ENCODE measurements around the gene BDH1.
"Not testable (repeated sequence)": the region's sequence is repeated elsewhere in the genome, so short reads cannot be mapped to it uniquely, and the experiment has no call there.

The BDH1 gene, protein sequence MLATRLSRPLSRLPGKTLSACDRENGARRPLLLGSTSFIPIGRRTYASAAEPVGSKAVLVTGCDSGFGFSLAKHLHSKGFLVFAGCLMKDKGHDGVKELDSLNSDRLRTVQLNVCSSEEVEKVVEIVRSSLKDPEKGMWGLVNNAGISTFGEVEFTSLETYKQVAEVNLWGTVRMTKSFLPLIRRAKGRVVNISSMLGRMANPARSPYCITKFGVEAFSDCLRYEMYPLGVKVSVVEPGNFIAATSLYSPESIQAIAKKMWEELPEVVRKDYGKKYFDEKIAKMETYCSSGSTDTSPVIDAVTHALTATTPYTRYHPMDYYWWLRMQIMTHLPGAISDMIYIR

DNA sequence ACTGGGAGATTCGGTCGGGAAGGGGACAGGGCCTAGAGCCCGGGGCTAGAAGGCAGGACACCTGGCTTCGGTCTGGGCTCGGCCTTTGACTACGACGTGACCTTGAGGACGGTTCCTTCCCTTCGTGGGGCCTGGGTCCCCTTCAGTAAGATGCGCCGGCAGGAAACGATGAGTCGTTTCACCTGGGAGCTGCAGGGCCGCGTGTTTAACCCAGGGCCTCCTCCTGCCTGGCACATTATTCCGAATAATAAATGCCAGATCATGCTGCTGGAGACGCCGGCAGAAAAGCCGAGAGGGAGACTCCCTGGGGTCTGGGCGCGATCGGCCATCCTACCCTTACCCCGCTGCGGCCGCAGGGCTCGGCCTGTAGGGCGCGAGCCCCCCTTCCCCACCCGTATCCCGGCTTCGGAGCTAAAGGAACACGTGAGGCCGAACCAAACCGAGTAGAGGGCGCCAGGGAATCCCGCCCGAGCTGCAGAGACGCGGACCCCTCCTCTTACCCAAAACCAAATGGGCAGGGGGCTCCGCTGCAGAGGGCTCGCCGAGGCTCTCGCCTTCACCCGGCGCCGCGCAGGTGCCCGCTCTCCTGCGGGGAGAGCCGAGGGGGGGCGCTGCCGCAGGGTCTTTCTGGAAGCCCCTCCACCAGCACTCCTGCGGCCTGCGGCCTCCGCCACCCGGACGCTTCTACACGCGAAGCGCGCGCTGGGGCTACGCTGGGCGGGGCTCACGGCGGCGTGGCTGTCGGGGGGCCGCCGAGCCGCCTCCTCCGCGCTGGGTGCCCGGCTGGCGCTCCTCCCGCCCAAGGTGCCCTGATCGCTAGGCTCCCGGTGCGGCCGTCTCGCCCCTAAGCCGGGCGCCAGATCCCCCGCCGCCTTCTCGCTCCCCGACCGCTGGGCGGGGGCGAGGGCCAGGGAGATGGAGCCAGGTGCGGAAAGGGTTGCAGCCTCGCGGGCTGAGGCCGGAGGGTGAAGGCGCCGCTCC is at the start of gene BDH1:
Gene BDH1 (minus strand): TSS at position 688 of the 981 bp plus-strand sequence. CDS start 9,525 bp downstream, outside the sequence.
- DNase-seq, result peak; percentile 61

DNA sequence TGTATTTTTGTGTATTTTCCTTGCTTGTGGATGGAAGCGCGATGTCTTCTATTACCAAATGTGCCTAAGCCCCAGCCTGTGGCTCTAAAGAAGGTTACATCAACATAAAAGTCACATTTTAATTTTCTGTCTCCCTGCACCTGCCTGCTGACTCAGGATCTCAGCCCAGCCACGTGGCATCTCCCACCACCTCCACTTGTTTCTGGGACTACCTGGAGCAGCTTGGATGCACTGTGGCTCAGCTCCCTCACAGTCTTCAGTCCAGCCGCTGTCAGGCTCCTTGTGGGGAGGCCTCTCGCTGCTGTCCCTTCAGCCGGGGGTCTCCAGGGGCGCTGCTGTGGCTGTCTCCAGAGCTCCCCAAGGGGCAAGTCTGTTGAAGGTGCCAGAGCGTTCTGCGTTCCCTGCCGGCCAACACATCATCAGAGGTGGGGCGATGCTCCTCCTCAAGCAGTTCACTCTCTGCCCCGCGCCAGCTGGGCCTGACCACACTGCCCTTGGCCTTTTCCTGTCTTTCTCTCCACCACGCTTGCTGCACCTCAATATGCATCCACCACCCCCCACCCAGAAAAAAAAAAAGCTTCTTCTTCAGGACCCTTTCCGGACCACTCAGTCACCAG is 47.7 kb upstream of the BDH1 start:
- DNase-seq, result no peak

DNA sequence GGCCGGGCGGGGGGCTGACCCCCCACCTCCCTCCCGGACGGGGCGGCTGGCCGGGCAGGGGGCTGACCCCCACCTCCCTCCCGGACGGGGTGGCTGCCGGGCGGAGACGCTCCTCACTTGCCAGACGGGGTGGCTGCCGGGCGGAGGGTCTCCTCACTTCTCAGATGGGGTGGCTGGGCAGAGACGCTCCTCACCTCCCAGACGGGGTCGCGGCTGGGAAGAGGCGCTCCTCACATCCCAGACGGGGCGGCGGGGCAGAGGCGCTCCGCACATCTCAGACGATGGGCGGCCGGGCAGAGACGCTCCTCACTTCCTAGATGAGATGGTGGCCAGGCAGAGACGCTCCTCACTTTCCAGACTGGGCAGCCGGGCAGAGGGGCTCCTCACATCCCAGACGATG is 46.6 kb upstream of the BDH1 start:
- DNase-seq, result not testable (repeated sequence)

DNA sequence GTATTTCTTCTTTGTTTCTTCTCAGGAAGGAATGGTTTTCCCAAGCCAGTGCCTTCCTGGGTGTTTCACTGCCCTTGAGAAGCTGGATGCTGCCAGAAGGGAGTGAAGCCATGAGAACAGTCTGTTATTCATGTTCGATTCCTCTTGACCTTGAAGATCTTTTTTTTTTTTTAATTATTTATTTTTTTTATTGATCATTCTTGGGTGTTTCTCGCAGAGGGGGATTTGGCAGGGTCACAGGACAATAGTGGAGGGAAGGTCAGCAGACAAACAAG is 45.7 kb upstream of the BDH1 start:
- DNase-seq, result not testable (repeated sequence)

DNA sequence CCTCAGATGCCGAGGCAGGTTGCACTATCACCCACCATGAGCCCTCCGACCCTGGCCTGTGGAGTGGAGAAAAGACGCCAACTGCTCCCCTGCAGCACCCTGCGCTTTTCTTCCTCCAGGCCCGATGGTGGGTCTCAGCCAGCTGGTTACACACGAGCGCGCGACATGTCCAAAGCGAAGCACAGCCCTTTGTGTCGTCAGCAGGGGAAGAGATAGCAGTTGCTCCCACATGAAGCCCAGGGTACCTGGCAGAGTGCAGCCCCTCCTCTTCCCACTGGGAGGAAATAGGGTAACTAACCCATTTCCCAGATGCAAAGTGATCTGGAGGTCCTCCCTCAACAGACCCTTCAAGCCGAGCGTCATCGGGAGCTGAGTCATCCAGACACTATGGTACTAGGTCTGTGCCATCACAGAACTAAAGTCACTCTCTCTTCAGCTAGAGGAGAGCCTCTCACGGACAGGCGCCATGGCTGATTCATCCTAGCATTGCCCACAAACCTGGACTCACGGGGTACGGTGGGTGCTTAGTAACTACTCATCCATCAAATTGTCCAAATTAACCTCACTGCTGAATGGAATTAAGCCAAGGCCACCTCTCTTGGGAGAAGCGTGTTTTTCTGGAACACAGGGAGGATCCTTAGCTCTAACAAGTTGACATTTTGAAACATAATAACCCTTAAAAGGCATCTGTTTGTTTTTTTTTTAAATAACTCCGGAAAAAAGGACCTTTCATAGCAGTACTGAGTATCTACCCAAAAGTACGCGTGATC is 45.2 kb upstream of the BDH1 start:
- DNase-seq, result no peak

DNA sequence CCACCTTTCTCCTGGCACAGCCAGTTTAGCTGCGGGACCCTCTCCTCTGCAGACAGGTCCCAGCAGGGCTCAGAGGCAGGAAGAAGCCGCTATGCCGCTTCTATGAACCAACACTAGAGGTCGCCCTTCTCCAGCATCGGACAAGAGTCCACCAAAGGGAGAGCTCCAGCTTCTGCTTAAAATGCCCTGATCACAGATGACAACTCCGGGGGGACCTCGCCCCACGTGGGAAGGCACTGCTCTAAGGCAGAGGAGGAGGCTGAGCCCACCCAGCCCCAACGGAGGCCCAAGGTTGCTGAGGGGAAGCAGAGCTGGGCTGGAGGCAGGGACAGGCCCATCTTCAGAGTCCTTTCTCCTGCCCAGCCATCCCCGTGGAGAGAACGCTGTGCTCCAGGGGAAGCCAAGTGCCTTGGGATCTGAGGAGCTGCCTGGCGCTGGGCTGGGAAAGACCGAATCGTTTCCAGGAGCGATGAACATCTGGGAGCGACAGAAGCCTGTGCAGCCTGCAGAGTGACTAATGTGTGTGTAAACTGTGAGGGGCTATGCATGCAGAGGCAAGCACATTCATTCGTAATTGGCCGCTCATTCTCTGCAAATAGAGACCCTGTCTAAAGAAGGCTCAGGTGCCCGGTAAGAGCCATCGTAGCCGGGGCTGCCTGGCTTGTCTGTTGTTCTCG is 43.5 kb upstream of the BDH1 start:
- no peak for DNase-seq

DNA sequence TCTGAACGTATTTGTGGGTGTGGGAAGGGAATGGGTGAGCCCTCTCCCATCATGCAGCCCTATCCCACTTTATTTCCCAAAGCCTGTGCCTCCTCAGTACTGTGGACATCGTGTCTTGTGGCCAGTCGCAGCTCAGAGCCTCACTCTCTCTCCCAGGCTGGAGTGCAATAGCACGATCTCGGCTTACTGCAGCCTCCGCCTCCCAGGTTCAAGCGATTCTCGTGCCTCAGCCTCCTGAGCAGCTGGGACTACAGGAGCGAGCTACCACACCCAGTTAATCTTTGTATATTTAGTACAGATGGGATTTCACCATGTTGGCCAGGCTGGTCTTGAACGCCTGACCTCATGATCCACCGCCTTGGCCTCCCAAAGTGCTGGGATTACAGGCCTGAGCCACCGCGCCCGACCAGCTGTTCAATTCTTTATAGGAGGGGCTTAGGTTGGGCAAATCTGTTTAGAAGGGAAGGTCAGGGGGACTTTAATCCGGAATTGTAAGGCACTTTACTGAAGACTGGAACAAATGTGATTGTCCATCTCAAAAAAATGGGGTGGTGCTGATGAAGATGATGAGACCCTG is 42.7 kb upstream of the BDH1 start:
- DNase-seq, result no peak

DNA sequence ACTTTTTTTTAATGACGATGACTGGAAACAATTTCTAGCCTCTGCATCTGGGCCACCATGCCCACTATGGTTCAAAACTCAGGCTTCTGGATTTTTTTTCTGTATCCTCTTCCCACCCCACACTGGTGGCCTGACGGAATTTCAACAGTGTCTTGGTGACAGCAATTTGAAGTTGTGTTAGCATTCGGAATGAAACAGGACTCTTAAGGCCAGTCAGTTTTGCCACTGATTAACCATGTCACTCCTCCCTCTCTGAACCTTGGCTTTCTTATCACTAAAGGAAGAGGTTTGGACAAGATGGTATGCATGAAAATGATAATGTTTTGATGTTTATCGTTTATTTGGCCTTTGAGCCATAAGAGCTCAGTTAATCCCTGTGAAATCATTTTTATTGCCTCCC is 41.6 kb upstream of the BDH1 start:
- DNase-seq, result no peak

DNA sequence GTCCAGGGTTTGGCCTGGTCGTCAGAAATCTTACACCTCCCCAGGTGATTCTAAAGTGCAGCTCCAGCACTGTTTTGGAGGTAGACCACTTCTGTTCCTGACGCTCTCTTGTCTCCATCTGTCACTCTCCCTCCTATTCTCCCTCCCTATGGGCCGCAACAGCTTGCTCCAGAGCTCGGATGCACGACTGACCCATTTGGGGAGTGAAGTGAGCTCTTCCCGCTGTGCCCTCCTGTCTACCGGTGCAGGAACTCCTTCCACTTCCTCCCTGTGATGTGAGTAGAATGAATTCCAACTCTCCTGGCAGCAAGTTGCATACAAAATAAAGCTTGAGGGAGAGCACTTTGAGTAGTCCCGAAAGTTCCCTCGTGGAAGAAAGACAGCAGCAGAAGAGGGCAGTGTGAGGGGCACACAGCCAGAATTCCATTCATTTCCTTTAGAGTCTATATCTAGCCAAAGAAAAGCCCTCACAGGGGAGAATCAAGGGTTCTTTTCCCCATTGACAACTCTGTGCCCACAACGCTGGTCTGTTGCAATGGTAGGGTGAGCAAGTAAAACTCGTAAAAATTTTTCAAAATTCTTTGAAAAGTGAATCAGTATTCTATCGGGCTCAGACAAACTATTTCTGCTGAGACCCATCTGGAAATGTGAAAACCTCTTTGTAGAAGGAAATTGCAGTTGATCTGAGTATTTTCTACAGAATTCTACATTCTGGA is 39.9 kb upstream of the BDH1 start:
- DNase-seq, result no peak

DNA sequence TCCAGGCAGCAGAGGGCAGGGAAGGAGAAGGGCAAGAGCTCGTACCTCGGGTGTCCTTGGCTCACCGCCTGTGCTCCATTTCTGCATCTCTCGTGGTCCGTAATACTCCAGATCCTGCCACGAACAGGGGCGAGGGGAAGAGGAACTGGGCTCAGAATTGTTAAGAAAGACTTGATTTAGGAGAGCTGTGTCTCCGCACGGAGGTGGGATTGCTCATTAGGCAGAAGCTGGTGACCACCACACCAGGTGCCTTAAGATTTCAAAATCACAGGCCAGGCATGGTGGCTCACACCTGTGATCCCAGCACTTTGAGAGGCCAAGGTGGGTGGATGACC is 37.2 kb upstream of the BDH1 start:
- no peak for DNase-seq

DNA sequence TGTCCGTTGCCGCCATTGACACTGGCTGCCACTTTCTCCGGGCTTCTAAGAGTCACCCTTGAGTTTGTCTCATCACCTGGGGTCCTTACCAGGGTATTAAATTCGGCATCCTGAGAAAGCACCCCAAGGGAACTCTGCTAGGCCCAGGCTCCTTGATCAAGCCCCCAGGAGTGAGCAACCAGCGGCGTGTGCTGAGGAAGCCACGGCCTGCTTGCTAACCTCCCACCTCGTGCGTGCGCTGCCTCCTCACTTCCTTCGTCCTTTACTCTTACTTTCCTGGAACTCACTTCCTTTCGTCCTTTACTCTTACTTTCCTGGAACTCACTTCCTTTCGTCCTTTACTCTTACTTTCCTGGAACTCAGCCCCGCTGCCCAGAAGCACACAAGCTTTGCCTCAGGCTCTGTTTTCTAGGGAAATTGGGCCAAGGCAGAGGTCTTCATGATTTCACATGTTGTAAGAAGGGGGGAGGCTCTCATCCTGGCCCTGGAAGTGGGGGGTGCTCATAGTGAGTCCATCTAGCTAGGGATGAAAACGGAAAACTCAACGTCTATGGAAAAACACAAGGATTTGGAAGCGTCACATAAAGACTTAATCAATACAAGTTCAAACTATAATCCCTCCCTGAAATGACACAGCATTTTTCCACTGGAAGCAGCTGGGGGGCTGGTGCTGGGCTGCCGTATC is 36.7 kb upstream of the BDH1 start:
- no peak for DNase-seq

DNA sequence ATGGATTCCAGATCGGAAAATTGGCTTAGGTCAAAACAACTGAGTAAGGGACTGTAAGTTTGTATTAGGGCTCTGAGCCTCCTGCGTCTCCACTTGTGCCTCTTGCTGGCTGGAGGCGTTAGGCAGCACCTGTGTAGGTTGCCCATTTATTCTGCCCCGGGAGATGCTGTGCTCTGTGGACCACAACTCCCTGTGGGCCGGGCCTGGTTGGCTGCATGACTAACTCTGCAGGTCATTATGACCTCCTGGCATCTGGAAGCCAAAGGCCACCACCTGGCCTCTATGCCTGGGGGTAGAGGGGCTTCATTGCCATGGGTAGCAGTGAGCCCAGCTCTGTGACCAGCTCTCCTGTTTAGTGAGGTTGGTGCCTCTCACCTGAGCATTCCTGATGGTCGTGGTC is 36.0 kb upstream of the BDH1 start:
- DNase-seq, result no peak

DNA sequence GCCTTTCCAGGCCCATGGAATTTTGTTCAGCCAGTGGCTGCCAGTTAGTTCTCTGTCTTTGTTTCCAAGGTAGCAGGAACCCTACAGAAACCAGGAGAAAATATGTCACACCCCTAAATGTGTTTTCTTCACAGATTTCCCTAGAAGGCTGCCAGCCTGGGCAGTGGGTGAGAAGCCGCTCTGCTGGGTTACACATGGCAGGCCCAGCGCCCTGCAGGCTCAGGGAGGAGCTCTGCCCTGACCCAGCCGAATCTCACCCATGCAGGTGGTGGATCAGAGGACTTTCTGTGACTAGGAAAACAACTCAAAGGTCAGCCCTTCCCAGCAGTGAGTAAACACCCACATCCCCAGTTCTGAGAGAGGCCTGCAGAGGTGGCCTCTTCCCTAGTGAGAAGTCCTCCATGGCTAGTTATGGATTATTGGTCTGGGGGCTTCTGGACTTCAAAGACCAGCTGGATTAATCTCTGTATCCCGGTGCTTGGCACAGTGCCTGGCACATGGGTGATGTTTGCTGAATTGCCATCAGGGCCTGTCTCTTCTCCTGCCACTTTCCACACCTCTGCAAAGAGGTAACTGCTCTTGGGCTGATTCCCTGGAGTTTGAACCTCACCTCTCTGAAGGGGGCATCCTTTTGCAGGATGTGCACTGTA is 34.7 kb upstream of the BDH1 start:
- DNase-seq, result no peak

DNA sequence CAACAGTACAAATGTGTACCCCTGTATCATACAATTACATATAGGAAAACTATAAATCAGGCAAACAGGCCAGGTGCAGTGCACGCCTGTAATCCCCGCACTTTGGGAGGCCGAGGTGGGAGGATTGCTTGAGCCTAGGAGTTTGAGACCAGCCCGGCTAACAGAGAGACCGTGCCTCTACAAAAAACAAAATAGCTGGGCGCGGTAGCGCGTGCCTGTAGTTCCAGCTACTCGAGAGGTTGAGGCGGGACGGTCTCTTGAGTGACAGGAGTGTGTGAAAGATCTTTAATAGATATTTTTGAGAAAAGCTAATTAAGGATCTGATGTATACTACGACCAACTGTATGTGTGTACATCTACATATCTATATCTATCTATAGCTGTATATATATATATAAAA is 33.8 kb upstream of the BDH1 start:
- no peak for DNase-seq

DNA sequence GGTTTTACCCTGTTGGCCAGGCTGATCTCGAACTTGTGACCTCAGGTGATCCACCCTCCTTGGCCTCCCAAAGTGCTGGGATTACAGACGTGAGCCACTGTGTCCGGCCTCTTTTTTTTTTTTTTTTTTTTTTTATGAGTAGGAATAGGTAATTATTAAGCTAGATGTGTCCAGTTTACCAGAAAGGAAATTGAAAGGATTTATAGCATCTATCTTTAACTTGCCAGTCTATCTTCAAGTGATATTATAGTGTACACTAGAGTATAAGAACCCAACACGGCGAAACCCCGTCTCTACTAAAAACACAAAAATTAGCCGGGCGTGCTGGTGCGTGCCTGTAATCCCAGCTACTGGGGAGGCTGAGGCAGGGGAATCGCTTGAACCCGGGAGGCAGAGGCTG is 31.0 kb upstream of the BDH1 start:
- not testable (repeated sequence) for DNase-seq

DNA sequence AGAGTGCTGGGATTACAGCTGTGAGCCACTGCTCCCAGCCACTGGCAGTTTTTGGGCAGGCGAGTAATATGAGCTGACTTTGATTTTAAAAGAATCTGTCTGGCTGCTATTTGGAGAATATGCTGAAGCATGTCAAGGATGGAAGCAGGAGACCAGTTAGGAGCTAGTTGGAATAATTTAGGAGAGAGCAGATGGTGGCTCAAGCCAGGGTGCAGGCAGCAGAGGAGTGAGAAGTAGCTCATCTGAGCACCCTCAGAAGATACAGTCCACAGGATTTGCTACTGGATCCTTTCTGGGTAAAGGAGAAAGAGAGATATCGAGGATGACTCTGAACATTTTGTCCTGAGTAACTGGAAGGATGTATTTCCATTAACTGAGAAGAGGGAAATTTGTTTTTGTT is 30.4 kb upstream of the BDH1 start:
- DNase-seq, result no peak

DNA sequence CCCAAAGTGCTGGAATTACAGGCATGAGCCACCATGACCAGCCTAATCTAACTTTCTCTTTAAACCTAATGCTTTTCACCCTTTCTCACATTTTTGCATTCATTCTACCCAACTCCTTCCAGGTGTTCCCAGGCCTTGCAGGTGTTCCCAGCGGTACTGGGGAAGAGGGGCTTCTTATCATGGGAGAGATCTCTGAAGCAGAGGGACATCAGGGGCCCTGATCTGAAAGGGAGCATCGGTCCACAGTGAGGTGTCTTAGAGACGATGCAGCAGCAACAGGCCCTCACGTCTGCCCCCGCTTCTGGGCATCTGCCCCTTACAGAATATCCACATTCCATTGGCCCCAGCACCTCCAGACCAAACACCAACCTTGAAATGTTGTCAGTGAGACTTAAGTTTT is 29.0 kb upstream of the BDH1 start:
- no peak for DNase-seq

DNA sequence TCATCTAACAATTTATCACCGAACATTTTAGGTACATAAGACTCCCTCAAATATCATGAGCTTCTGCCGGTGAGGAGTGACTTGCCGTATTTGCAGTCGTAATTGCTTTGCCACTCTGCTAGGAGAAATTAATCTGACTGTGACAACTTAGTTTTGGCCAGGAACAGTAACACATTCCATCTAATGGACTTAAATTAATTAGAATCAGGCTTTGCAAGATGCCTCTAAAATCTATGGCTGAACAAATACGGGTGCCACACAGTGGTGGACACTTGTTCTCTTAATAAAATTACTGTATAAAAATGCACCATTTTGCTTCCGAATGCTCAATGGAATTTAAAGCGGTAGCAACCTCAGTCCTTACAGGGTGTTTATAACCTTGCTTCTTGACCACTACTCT is 27.6 kb upstream of the BDH1 start:
- DNase-seq, result no peak

DNA sequence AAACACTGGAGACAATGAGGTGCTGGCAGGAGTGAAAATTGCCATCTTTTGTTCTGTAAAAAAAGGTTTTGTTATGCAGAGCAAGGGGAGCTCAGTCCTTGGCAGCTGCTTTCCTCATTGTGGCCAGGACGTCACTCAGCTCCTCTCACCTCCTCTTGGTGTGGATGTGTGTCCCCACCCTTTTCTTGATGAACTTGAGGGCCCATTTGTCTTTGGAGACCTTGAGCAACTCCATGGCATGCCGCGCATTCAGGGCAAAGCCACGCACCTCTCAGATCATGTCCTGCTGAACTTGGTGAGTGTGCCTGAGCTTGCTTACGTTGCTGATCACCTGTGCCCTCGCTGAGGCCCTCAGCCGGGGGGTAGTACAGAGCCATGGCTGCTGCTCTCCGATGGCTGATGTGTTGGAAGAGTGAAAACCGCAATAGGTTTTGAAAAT is 24.5 kb upstream of the BDH1 start:
- no peak for DNase-seq

DNA sequence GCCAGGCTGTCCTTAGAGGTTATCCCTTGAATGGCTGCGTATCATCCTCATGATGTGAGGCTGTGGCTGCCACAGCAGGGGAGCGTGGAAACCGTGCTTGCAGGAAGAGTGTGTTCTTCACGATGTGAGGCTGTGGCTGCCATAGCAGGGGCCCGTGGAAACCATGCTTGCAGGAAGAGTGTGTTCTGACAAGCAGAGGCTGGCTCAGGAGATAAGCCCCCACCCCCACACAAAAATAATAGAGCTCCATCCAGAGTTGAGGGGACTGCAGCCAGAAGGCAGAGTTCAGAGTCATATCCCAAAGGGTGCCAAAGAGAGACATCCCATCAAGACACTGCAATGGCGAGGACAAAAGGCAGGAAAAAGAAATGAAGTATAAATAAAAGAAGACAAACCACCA is 22.6 kb upstream of the BDH1 start:
- DNase-seq, result no peak

Data from NCI-H2227 treated with DMSO at 0.1 percent for 48 hours (cell line).